Activated naive CD8-positive, alpha-beta T cell treated with anti-CD3 and anti-CD28 coated beads, Interleukin-2, amount 10 ng/mL, durations not matched to agents 7 days and 5 days (primary cell): ENCODE measurements around the gene RPS21. TPM values are rescaled to one million over a fixed set of nuclear protein-coding genes. Genes with fewer than 3 reads are reported as not detected.
"Not testable (repeated sequence)": the region's sequence is repeated elsewhere in the genome, so short reads cannot be mapped to it uniquely, and the experiment has no call there.

Experiments used
- ATAC-seq: fragments of 150-1000 bp; cut with Tn5 transposase; one replicate; pipeline ENCODE4 v1.10.0; 2021; ENCODE audit warnings: low read depth, moderate library complexity
- POLR2A ChIA-PET: fragments of 350-600 bp; sonication (Branson Sonifier 250); formaldehyde crosslinking; loops from one replicate; lab custom pipeline; 2021; ENCODE audit warnings: antibody characterized with exemption; lab: Charles Lee
- DNase-seq: peaks from one replicate; pipeline ENCODE4 v3.0.0; 2021
- H3K27ac Mint-ChIP-seq: one replicate; pipeline ENCODE4 v1.8.0; 2022; ENCODE audit warnings: mild to moderate bottlenecking, mixed read lengths
- H3K27me3 Mint-ChIP-seq: one replicate; pipeline ENCODE4 v1.8.0; 2022; ENCODE audit warnings: mild to moderate bottlenecking, moderate library complexity, mixed read lengths
- H3K36me3 Mint-ChIP-seq: one replicate; pipeline ENCODE4 v1.8.0; 2021; ENCODE audit warnings: mild to moderate bottlenecking, mixed read lengths
- H3K4me1 Mint-ChIP-seq: one replicate; pipeline ENCODE4 v1.8.0; 2021; ENCODE audit warnings: mixed read lengths
- H3K4me3 Mint-ChIP-seq: one replicate; pipeline ENCODE4 v1.8.0; 2022; ENCODE audit warnings: mild to moderate bottlenecking, moderate library complexity, mixed read lengths
- H3K9me3 Mint-ChIP-seq: one replicate; pipeline ENCODE4 v1.8.0; 2021; ENCODE audit warnings: mixed read lengths
- total RNA-seq, 2 experiments: library from RNA; stranded (reverse); gene quantifications; one replicate each; pipeline ENCODE4 v1.2.3, GENCODE V29; 2021

RPS21 gene
- total RNA-seq, 2 experiments from 2014 or later = 2,045 to 2,157 TPM

DNA sequence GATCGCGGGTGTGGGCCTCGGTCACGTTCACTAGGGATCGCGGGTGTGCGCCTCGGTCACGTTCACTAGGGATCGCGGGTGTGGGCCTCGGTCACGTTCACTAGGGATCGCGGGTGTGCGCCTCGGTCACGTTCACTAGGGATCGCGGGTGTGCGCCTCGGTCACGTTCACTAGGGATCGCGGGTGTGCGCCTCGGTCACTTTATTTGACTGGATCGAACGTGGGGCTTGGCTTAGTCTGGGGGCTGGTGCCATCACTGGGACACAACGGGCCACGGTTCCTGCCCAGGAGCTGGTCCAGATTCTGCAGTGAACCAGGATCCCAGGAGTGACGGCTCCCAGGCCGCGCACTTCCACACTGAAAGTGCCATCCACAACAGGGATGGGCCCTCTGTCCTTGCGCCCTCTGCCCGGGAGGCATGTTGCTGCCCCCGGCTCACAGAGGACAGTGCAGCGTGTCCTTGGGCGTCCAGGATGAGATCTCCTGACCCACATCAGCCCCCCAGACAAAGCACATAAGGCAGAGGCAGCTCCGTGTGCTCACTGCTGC lies 13.2 kb upstream of the RPS21 start:
- DNase-seq, POLR2A ChIA-PET, H3K9me3 Mint-ChIP-seq, H3K4me3 Mint-ChIP-seq, H3K27ac Mint-ChIP-seq, H3K27me3 Mint-ChIP-seq, H3K36me3 Mint-ChIP-seq, H3K4me1 Mint-ChIP-seq, ATAC-seq: not testable (repeated sequence)

DNA sequence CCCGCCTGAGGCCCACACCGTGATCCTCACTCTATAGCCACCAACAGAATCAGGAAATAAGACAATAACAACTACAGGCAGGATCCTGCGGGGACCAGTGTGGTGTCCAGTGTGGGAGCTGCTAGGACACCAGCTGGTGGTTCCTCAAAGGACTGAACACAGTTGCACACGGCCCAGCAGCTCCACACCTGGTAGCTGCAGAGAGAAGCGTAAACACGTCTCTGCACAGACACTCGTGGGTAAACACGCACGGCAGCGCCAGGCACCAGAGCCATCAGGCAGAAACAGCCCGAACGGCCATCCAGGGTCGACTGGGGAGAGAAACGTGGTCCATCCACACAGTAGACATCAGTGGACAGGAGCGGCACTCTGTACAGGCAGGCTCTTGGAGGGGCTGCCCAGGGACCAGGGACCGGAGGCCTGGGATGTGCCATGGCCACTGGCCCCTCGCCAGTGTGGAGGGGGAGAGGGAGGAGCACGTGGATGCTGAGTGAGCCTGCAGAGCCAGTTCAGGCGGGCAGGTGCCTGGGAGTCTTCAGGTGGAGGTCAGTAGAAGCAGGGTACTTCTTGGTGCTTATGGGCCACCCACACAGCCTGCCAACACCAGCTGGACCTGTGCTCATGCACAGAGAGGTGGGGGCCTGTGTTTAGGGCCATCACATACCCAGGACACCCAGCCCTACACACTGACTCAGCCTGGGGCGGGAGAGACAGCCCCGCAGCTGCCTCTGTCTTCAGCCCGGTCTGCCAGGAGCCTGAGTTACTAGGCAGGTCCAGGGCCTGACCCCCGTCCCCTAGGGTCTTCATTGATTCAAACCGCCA lies 12.4 kb upstream of the RPS21 start:
- POLR2A ChIA-PET = interaction anchor here (1.0 kb wide), 1 partner anchor 12 kb away, joined by 3 read pairs; the partner anchor contains the start of gene RPS21
- H3K4me1 Mint-ChIP-seq = no peaks in the 10 kb centered on the region
- no peak overlapping the region for H3K27ac Mint-ChIP-seq

DNA sequence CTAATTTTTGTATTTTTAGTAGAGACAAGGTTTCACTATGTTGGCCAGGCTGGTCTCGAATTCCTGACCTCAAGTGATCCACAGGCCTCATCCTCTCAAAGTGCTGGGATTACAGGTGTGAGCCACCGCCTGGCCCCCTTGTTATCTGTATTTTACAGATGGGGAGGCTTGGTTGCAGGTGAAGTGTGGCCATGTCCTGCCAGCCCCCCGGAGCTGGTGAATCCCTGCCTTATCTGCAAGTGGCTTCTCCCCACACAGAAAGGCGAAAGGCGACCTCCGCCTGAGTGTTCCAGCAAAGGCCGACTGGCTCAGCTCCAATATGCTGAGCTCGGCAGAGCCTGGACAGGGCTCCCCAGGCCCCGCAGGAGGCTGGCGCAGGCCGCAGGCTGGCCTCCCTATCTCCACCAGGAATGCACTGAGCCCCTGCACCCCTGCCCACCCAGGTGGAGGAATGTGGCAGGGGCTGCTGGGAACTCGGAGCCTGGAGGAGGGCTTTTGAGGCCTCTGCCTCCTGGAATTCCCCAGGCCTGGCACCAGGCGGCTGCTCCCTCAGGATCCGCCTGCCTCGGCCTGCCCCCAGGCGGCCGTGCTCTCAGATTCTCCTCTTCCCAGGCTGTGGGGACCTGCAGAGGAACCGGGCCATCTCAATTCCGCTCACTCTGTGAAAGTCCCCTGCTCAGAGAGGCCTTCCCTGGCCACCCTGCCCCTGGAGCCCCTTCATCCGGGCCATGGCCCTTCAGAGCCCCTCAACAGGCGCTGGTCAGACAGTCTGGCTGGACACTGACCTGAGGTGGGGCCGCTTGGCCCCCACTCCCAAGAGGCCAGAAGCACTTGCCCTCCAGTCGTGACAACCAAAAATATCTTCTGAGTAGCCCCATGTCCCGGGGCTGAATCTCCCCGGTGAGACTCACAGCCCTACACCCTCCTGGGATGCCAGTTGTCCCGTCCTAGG lies 10.5 kb upstream of the RPS21 start:
- DNase-seq (no peak), ATAC-seq (no peak)
- H3K27ac Mint-ChIP-seq = no peak overlapping the region
- POLR2A ChIA-PET = no interaction called here
- H3K9me3 Mint-ChIP-seq = no peaks in the 10 kb centered on the region
- H3K4me3 Mint-ChIP-seq = no peak overlapping the region
- H3K27me3 Mint-ChIP-seq = no peaks in the 10 kb centered on the region
- H3K4me1 Mint-ChIP-seq = no peaks in the 10 kb centered on the region
- no peaks in the 10 kb centered on the region for H3K36me3 Mint-ChIP-seq

More for the DNA sequence above, 12.4 kb upstream of the RPS21 start:
- H3K9me3 Mint-ChIP-seq = no peaks in the 10 kb centered on the region
- no peak overlapping the region for H3K4me3 Mint-ChIP-seq
- ATAC-seq (no peak), DNase-seq (no peak)
- H3K36me3 Mint-ChIP-seq = no peaks in the 10 kb centered on the region
- H3K27me3 Mint-ChIP-seq = peaks cover under 1% of the 10 kb centered on the region

DNA sequence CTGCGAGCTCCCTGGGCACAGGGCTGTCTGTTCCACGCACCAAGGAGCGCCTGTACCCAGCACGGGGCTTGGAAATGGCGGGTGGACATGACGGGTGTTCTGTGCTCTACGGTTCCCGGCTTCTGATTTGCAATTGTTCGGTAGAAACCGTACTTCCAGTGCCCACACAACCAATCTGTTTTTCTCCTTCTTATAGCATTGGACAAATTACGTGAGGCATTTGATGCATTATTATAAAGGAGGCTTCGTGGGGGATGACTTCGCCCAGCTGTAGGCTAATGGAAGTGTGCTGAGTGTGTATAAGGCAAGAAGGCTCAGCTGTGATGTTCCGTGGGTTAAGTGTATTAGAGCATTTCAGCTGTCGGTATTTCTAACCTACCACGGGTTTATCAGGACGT lies 9.8 kb upstream of the RPS21 start:
- Mint-ChIP-seq H3K4me1 (peaks cover 3% of the 10 kb centered on the region), H3K9me3 (peaks cover 4% of the 10 kb centered on the region), H3K27ac (no peak overlapping the region), H3K4me3 (no peak overlapping the region), H3K27me3 (no peaks in the 10 kb centered on the region), H3K36me3 (peaks cover 4% of the 10 kb centered on the region)
- DNase-seq (no peak), ATAC-seq (no peak)
- POLR2A ChIA-PET = no interaction called here

DNA sequence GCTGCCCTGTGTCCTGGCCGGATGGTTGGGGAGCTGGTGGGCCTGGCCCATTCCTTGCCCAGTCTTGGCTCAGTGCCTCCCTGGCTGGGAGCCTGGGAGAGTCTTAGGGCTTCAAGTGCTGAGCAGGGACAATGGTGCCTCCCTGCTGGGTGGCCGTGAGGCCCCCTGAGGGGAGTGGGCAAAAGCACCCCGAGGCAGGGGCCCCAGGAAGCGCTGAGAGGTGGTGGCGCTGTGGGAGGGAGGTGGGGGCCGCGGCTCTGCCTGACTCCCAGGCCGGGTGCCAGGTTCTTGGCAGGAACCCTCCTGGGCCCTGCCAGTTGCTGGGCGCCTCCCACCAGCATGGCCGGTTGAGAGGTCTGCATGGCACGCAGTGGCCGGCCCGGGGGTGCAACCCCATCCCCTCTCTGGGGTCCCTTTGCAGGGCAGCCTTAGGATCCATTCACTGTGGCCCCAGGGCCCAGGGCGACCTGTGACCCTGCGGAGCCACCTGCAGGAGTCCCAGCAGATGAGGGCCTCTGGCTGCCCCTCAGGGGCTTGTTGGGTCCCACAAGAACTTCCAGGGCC lies 9.2 kb upstream of the RPS21 start:
- Mint-ChIP-seq H3K9me3 (peaks cover 4% of the 10 kb centered on the region), H3K27me3 (no peaks in the 10 kb centered on the region), H3K36me3 (peaks cover 9% of the 10 kb centered on the region), H3K4me1 (peaks cover 5% of the 10 kb centered on the region), H3K27ac (no peak overlapping the region), H3K4me3 (no peak overlapping the region)
- DNase-seq (no peak), ATAC-seq (no peak)
- POLR2A ChIA-PET = no interaction called here

DNA sequence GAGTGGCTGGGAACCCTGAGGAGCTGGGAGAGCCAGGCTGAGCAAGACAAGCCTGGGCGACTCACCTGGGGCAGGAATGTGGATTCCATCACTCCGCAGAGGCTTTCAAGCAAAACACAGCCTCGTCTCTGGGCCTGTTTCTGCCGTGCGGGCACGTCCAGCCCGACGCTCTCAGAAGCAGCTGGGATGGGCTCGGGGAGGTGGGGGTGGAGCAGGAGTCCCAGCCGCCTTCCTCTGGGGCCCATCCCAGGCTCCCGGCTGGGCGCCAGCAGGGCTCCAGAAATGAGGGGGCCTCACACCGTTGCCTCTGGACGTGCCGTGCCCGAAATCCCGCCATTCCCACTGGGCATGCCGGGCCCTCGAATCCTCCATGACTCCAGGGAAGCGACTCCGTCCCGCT lies 8.7 kb upstream of the RPS21 start:
- no peak for DNase-seq
- Mint-ChIP-seq H3K9me3 (peaks cover 4% of the 10 kb centered on the region), H3K36me3 (peaks cover 9% of the 10 kb centered on the region), H3K4me1 (peaks cover 5% of the 10 kb centered on the region), H3K4me3 (no peak overlapping the region), H3K27me3 (no peaks in the 10 kb centered on the region), H3K27ac (no peak overlapping the region)
- POLR2A ChIA-PET = no interaction called here
- no peak for ATAC-seq

DNA sequence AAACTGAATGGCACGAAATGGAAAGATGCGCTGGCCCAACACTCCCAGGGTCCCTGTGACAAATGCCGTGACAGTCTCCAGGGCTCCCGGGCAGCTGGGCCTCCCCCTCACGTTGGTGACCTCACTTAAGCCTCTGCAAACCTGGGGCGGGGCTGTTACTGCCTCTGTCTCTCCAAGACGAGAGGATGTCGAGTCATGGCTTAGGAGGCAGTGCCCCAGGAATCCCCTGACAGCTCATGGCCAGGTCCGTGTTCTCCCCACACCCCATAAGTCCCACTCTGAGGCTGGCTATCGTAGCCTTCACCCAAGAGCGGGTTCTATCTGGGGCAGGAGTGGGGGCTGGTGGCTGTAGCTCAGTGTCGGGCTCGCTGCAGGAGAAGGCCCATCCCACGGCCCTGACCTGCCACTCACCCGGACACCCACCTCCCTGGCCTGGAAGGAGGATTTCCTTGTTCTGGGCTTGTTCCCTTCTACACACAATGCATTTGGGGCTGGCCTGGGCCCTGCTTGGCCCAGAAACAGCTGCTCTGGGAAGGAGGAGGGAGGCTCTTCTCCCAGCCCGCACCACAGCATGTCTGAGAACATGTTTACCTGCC lies 5.6 kb upstream of the RPS21 start:
- no peak overlapping the region for H3K4me3 Mint-ChIP-seq
- no peaks in the 10 kb centered on the region for H3K27me3 Mint-ChIP-seq
- peaks cover 20% of the 10 kb centered on the region for H3K4me1 Mint-ChIP-seq
- H3K36me3 Mint-ChIP-seq = peaks cover 9% of the 10 kb centered on the region
- H3K27ac Mint-ChIP-seq = no peak overlapping the region
- ATAC-seq = no peak
- DNase-seq = no peak
- H3K9me3 Mint-ChIP-seq = peaks cover 4% of the 10 kb centered on the region
- POLR2A ChIA-PET = no interaction called here

DNA sequence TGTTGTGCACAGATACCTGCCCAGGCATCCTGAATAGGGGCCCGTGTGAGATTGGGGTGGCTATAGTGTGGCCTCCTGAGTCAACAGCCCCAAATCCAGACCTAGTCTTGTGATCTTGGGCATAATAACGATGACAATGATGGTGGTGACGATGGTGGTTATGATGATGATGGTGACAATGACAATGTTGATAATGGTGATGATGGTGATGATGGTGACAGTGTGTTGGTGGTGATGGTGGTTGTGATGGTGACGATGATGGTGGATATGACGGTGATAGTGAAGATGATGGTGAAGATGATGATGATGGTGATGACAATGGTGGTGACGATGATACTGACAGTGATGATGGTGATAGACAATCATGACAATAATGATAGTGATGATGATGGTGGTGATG lies 5.1 kb upstream of the RPS21 start:
- POLR2A ChIA-PET = interaction anchor here (1.0 kb wide), 1 partner anchor 82 kb away, joined by 4 read pairs; no protein-coding TSS in a partner anchor
- ATAC-seq (no peak), DNase-seq (no peak)
- Mint-ChIP-seq H3K4me1 (peaks cover 20% of the 10 kb centered on the region), H3K36me3 (peaks cover 9% of the 10 kb centered on the region), H3K27me3 (no peaks in the 10 kb centered on the region), H3K27ac (peak overlapping the region; percentile 30), H3K9me3 (peaks cover 4% of the 10 kb centered on the region), H3K4me3 (no peak overlapping the region)

DNA sequence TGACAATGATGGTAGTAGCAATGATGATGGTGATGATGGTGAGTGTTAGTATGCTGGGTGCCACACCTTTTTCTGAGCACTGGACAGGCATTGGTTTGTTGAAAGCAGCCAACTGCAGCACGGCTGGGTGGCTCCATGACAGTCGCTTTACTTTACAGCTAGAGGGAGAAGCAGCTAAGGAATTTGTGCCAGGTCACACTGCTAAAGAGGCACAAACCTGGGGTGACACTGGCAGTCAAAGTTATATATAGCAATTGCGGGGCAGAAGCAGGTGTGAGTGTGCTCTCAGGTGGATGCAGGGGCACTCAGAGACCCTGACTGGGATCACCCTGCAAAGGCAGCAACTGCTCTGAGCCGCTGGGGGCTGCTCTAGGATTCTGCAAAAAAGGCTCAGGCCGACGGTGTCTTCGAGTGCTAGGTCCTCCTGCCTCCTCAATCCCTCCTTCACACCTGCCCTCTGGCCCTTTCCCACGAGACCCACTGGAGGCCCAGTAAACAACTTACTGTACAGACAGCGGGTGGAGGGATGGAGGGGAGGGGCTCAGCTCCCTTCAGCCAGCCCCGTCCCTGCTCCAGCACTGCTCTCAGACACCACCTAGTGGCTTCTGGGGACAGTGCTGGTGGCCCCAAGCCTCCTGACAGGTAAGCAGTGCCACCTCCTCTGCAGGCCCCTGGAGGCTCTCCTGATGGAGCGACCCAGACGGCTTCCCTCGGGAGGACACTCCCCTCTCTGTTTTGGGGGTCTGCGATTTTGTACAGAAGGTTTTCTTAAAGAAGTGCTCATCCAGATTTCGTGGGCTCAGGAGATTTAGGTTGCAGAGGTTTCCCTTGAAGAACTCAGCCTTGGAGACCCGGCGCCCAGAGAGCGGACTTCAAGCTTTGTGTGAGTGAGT lies 4.4 kb upstream of the RPS21 start:
- Mint-ChIP-seq H3K4me1 (peaks cover 20% of the 10 kb centered on the region), H3K36me3 (peaks cover 12% of the 10 kb centered on the region), H3K9me3 (peaks cover 4% of the 10 kb centered on the region), H3K27me3 (no peaks in the 10 kb centered on the region), H3K4me3 (no peak overlapping the region), H3K27ac (peak overlapping the region; percentile 67)
- peak; percentile 67 for ATAC-seq
- DNase-seq = peak; percentile 76
- POLR2A ChIA-PET = interaction anchor here (1.0 kb wide), 2 partner anchors 80 to 83 kb away, joined by 3 to 4 read pairs; partner anchors contain the start of gene ADRM1

DNA sequence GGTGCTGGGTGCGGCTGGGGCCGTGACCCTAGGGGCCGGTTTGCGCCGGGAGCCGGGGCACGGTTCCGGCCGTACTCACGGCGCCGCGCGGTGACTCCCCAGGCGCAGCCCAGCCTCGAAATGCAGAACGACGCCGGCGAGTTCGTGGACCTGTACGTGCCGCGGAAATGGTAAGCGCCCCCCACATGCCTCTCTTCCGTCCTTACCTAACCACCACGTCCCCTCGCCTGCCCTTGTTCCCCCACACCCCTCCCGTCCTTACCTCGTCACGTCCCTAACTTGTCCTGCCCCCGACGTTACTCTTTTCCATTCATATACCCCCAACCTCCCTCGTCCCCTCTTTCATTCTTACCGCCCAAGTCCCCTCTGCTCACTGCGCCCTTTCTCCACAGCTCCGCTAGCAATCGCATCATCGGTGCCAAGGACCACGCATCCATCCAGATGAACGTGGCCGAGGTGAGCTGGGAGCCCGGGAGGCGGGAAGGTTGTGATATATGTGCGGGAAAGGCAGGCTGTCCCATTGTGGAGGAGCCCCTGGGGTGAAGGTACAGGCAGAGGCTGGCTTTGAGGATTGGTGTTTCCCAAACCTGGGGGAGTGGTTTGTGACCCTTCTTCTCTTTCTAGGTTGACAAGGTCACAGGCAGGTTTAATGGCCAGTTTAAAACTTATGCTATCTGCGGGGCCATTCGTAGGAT lies 463 bp downstream of the RPS21 start:
- H3K4me3 Mint-ChIP-seq = peak overlapping the region; percentile 87
- no peaks in the 10 kb centered on the region for H3K9me3 Mint-ChIP-seq
- no peaks in the 10 kb centered on the region for H3K27me3 Mint-ChIP-seq
- DNase-seq (no peak), ATAC-seq (peak; percentile 21)
- H3K4me1 Mint-ChIP-seq = peaks cover 30% of the 10 kb centered on the region
- H3K36me3 Mint-ChIP-seq = peaks cover 20% of the 10 kb centered on the region
- H3K27ac Mint-ChIP-seq = peak overlapping the region; percentile 93
- POLR2A ChIA-PET = interaction anchor here (0.7 to 2.4 kb wide), 14 partner anchors 12 to 417 kb away, joined by 3 to 13 read pairs (median 5); partner anchors contain the start of genes ADRM1, CABLES2 and OGFR

DNA sequence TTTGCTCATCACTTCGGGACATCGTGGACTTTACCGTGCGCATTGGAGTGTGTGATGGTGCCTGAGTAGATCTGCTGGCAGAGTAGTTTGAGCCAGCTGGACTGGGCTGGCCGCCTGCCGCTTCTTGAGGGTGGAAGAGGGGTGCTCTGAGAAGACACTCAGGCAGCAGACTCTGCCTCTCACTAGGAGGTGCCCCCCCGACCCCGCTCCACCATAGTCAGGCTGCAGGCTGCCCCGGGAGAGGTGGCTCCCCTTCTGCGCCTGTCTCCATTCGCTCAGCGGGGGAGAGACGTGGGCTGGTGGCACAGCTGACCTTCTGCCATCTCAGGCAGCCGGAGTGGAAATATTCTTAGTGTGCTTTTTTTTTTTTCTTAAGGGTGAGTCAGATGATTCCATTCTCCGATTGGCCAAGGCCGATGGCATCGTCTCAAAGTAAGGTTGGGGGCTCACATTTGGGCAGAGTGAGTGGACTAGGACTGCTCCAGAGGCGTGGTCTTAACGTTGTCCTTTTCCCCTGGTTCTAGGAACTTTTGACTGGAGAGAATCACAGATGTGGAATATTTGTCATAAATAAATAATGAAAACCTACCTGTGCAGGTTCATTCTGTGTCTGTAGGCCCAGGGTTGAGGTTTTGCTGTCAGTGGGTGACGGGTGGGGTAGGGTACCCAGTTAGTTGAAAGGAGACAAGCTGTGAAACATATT lies 1.2 kb downstream of the RPS21 start:
- Mint-ChIP-seq H3K4me1 (peaks cover 30% of the 10 kb centered on the region), H3K4me3 (peak overlapping the region; percentile 87), H3K27ac (peak overlapping the region; percentile 93), H3K9me3 (no peaks in the 10 kb centered on the region), H3K36me3 (peaks cover 18% of the 10 kb centered on the region), H3K27me3 (no peaks in the 10 kb centered on the region)
- POLR2A ChIA-PET = interaction anchor here (0.7 to 2.4 kb wide), 4 partner anchors 22 to 406 kb away, joined by 3 to 13 read pairs (median 6); partner anchors contain the start of gene ADRM1
- no peak for DNase-seq
- no peak for ATAC-seq
